Measurements from ENCODE around the gene KDM4B.

DNA sequence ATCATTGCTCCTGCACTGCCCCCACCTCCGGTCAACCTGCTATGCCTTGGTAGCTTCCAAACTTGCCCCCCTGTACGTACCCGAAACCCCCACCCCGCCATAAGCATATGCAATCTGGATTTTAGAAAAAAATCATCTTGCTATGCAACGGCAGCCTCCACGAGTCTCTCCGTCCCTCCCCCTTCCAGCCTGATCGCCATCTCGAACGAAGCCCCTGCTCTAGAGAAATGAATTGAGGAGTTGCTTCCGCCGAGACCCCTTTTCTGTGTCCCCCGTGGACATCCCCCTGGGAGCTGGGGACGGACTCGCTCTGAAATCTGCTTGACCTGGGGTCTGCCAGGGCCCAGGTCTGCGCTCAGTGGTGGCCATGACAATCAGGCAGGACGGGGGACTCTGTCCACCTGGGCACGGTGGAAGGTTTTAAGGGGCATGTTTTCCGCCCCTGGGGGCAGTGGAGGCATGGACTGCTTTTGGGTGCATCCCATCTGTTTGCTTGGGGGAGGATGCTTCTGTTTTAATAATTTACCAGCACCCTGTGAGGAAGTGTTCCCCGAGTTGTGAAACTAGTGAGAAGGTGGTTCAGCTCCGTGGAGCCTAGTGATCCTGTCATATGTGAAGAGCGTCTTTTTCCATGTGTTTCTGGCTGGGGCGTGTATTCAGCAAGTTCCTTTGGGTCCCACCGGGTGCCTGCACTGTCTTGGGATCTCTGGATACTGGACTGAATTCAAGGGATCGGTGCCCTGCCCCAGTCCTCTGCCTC, 1.0 kb downstream of the KDM4B start:
- TF ChIP-seq, protein P1, sequence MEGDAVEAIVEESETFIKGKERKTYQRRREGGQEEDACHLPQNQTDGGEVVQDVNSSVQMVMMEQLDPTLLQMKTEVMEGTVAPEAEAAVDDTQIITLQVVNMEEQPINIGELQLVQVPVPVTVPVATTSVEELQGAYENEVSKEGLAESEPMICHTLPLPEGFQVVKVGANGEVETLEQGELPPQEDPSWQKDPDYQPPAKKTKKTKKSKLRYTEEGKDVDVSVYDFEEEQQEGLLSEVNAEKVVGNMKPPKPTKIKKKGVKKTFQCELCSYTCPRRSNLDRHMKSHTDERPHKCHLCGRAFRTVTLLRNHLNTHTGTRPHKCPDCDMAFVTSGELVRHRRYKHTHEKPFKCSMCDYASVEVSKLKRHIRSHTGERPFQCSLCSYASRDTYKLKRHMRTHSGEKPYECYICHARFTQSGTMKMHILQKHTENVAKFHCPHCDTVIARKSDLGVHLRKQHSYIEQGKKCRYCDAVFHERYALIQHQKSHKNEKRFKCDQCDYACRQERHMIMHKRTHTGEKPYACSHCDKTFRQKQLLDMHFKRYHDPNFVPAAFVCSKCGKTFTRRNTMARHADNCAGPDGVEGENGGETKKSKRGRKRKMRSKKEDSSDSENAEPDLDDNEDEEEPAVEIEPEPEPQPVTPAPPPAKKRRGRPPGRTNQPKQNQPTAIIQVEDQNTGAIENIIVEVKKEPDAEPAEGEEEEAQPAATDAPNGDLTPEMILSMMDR (IDR thresholded peaks at IDR 0.05) = no peak
- peak in 1 of 4 donors; percentile 27 for TF ChIP-seq POLR2A (IDR thresholded peaks at IDR 0.05)
